Measurements from ENCODE around the gene MACF1.

Gene MACF1

DNA sequence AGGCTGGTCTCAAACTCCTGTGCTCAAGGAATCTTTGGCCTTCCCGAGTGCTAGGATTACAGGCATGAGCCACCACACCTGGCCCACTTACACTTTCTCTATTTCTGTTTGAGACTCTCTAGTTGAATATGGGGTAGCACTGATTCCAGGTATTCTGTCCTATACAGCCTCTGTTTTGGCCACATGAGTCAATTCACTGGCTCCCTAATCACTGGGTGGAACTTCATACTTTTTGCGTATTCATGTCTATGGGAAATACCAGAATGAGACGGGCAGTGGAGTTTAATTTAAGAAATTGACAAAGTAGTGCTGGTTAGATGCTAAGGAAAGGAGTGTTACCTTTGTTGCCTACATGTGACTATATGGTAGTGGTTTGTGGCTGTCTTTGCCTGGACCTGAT is 35.5 kb downstream of the MACF1 start:
- H3K27ac ChIP-seq (ENCODE audit: low read depth, low read length), result no peak overlapping the region
- peaks cover 3% of the 10 kb centered on the region; the same call in 1 of the 2 replicates for H3K9me3 ChIP-seq (ENCODE audit: control insufficient read depth, insufficient read depth, low read length)
- H3K27me3 ChIP-seq (ENCODE audit: control insufficient read depth, insufficient read depth, low read length), result no peaks in the 10 kb centered on the region
- no peak overlapping the region for H3K4me3 ChIP-seq (ENCODE audit: low read depth, low read length)
- peaks cover 7% of the 10 kb centered on the region for H3K36me3 ChIP-seq (ENCODE audit: control insufficient read depth, insufficient read depth, low read length)
- no peak overlapping the region for H3K9ac ChIP-seq (ENCODE audit: low read depth, low read length)
- H3K4me1 ChIP-seq (ENCODE audit: control insufficient read depth, insufficient read depth, low read length), result no peaks in the 10 kb centered on the region

DNA sequence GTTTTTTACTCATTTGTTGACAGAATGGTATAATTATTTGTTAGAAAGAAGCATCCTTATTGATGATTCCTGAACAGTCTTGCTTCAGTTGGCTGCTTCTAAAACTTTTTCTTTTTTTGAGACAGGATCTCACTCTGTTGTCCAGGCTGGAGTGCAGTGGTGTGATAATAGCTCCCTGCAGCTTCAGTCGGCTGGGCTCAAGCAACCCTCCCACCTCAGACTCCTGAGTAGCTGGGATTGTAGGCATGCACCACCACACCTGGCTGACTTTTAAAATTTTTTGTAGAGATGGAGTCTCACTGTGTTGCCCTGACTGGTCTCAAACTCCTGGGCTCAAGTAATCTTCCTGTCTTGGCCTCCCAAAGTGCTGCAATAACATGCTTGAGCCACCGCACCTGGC is 38.8 kb downstream of the MACF1 start:
- no peak overlapping the region for H3K4me3 ChIP-seq (ENCODE audit: low read depth, low read length)
- H3K9me3 ChIP-seq (ENCODE audit: control insufficient read depth, insufficient read depth, low read length), result no peaks in the 10 kb centered on the region
- no peaks in the 10 kb centered on the region for H3K36me3 ChIP-seq (ENCODE audit: control insufficient read depth, insufficient read depth, low read length)
- no peak overlapping the region for H3K9ac ChIP-seq (ENCODE audit: low read depth, low read length)
- H3K4me1 ChIP-seq (ENCODE audit: control insufficient read depth, insufficient read depth, low read length), result 0 out of 2 replicates have a peak, but pooled peaks cover 6% of the 10 kb centered on the region
- H3K27me3 ChIP-seq (ENCODE audit: control insufficient read depth, insufficient read depth, low read length), result no peaks in the 10 kb centered on the region
- no peak overlapping the region for H3K27ac ChIP-seq (ENCODE audit: low read depth, low read length)

DNA sequence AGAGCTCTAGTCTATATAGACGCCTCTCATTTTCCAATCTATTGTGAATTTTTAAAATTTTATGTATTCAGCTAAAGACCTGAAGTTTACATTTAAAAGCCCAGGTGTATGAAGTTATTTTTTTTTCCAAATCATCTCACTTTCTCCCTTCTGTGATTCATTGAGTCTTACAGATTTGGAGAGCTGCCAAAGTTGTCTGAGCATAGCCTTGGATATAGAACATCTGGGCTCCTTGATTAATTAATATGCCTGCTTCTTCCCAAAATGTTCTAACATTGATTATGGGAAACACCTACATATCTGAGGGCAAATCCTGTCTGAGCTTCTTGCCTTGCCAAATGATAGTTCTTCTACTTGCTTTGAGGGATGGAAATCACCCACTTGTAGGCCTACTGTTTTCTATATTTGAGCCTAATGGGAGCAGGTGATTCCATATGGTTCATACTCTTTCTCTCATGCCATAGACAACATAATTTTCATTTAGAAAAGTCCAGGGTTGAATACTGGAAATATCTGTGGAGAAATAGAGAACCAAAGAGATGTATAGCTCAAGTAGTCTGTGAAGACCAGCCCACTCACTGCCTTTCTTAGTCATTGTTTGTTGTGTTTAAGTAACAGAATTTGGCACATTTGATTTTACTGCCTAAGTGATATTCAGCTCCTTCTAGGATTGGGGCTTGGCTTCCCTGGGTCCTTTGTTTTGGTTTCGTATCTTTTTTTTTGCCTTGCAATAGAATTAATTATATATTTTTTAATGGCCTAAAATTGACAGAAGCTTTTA is 46.2 kb downstream of the MACF1 start:
- H3K9me3 ChIP-seq (ENCODE audit: control insufficient read depth, insufficient read depth, low read length), result no peaks in the 10 kb centered on the region
- peaks cover 34% of the 10 kb centered on the region for H3K36me3 ChIP-seq (ENCODE audit: control insufficient read depth, insufficient read depth, low read length)
- no peak overlapping the region for H3K4me3 ChIP-seq (ENCODE audit: low read depth, low read length)
- 0 out of 2 replicates have a peak, but pooled peaks cover 6% of the 10 kb centered on the region for H3K4me1 ChIP-seq (ENCODE audit: control insufficient read depth, insufficient read depth, low read length)
- H3K9ac ChIP-seq (ENCODE audit: low read depth, low read length), result no peak overlapping the region
- no peak overlapping the region for H3K27ac ChIP-seq (ENCODE audit: low read depth, low read length)
- no peaks in the 10 kb centered on the region for H3K27me3 ChIP-seq (ENCODE audit: control insufficient read depth, insufficient read depth, low read length)

DNA sequence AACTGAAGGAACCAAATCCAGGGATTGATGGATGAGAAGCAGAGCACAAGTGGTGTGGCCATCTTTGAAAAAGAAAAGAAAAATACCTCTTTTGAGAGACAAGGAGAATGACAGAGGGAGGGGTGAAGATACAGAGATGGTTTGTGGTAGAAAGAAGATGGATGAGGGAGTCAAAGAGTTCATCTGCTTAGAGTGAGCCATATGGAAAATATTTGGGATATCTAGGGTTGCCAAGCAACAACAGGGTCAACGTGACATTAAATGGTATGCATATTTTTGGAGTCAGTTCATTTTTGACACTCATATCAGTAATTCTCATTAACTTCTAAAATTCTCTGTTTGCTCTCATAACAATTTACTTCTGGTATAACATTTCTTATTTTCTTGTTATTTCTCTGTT is 50.7 kb downstream of the MACF1 start:
- H3K36me3 ChIP-seq (ENCODE audit: control insufficient read depth, insufficient read depth, low read length), result peaks cover 54% of the 10 kb centered on the region
- no peaks in the 10 kb centered on the region for H3K4me1 ChIP-seq (ENCODE audit: control insufficient read depth, insufficient read depth, low read length)
- no peak overlapping the region for H3K9ac ChIP-seq (ENCODE audit: low read depth, low read length)
- H3K27ac ChIP-seq (ENCODE audit: low read depth, low read length), result no peak overlapping the region
- H3K27me3 ChIP-seq (ENCODE audit: control insufficient read depth, insufficient read depth, low read length), result no peaks in the 10 kb centered on the region
- H3K4me3 ChIP-seq (ENCODE audit: low read depth, low read length), result no peak overlapping the region
- no peaks in the 10 kb centered on the region for H3K9me3 ChIP-seq (ENCODE audit: control insufficient read depth, insufficient read depth, low read length)

DNA sequence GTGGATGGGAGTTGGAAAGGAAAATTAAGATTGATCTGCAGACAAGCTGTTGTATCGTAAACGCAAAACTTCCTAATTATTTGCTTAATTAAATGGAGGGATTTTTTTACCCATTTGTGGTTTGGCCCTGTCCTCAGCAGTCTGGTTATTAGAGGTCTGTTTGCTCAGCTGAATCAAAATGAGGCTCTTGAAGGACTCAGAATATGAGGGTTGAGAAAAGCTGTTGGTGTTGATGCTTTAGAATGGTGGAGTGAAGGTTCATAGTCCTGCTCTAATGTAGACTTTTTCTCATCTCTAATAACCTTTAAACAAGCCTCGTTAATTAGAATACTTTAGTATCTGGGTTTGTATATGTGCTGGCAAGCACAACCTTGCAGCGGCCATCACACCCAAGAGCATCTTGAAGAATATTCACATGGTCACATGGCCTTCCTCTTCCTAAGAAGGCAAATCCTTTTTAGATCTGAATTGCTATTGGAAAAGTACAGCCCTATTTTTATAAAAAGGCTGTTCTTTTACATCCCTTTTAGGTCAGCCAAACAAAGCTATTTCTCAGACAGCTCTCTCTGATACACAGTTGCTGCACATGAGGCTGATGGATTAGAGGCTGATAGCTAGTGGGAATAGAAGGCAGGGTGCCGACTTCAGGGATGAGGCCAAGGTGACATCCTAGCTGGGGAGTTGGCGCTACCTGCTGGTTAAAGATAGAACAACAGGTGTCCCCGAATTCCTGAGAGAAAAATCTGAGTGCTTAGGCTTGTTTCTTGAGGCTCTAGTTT is 53.8 kb downstream of the MACF1 start:
- H3K36me3 ChIP-seq (ENCODE audit: control insufficient read depth, insufficient read depth, low read length), result peaks cover 53% of the 10 kb centered on the region
- no peaks in the 10 kb centered on the region for H3K27me3 ChIP-seq (ENCODE audit: control insufficient read depth, insufficient read depth, low read length)
- H3K4me1 ChIP-seq (ENCODE audit: control insufficient read depth, insufficient read depth, low read length), result 0 out of 2 replicates have a peak, but pooled peaks cover 4% of the 10 kb centered on the region
- H3K9me3 ChIP-seq (ENCODE audit: control insufficient read depth, insufficient read depth, low read length), result no peaks in the 10 kb centered on the region
- H3K4me3 ChIP-seq (ENCODE audit: low read depth, low read length), result no peak overlapping the region
- H3K27ac ChIP-seq (ENCODE audit: low read depth, low read length), result peak overlapping the region; percentile 21
- no peak overlapping the region for H3K9ac ChIP-seq (ENCODE audit: low read depth, low read length)

DNA sequence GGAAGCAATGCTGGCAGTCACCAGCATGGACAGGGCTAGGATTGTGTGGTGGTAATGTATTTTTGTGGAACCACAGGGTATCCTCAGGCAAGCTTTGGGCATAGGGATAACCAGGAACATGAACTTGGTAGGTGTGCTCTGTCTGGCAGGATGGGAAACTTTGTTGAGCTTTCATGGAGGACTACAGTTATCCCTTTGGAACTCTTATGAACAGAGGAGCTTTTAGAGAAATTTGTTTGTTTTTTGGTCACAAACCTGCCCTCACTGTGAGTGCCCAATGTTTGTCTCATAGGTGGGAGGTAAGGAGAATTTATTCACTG is 54.4 kb downstream of the MACF1 start:
- no peaks in the 10 kb centered on the region for H3K9me3 ChIP-seq (ENCODE audit: control insufficient read depth, insufficient read depth, low read length)
- H3K27ac ChIP-seq (ENCODE audit: low read depth, low read length), result no peak overlapping the region
- no peak overlapping the region for H3K4me3 ChIP-seq (ENCODE audit: low read depth, low read length)
- H3K9ac ChIP-seq (ENCODE audit: low read depth, low read length), result no peak overlapping the region
- 0 out of 2 replicates have a peak, but pooled peaks cover 4% of the 10 kb centered on the region for H3K4me1 ChIP-seq (ENCODE audit: control insufficient read depth, insufficient read depth, low read length)
- no peaks in the 10 kb centered on the region for H3K27me3 ChIP-seq (ENCODE audit: control insufficient read depth, insufficient read depth, low read length)
- H3K36me3 ChIP-seq (ENCODE audit: control insufficient read depth, insufficient read depth, low read length), result peaks cover 51% of the 10 kb centered on the region

DNA sequence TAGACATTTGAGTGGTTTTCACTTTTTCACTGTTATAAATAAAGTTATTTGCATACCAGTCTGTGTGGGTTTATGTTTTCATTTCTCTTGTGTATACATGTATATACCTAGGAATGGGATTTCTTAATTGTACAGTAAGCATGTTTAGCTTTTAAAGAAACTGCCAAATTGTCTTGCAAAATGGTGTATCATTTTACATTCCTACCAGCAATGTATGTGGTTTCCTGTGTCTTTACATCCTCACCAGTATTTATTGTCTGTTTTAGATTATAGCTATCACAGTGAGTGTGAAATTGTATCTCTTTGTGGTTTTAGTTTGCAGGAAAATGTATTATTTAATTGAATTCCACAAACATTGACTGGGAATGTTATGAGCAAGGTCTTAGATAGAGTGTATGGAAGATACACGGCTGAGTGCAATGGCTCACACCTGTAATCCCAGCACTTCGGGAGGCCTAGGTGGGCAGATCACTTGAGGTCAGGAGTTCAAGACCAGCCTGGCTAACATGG is 57.3 kb downstream of the MACF1 start:
- H3K27ac ChIP-seq (ENCODE audit: low read depth, low read length), result no peak overlapping the region
- peaks cover 23% of the 10 kb centered on the region for H3K36me3 ChIP-seq (ENCODE audit: control insufficient read depth, insufficient read depth, low read length)
- H3K27me3 ChIP-seq (ENCODE audit: control insufficient read depth, insufficient read depth, low read length), result no peaks in the 10 kb centered on the region

DNA sequence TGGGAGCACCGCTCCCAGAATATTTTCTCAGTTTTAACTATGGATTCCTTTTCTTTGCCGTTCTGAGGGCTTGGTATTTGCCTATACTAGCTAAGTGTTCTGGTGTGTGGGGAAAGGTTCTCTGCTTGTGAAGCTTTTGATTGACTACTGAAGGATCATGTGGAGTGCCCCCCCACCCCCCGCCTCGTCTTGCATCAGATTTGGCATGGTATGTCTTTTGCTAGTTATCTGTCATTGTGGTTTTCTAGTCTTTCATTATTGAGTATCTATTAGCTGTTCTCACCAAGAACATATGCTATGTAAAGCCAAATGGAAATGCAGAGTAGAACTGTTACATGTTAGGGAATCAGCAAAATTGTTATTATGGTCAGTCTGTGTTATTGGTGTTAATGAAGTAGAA is 58.3 kb downstream of the MACF1 start:
- Histone ChIP-seq H3K9ac (ENCODE audit: low read depth, low read length) (no peak overlapping the region), H3K27me3 (ENCODE audit: control insufficient read depth, insufficient read depth, low read length) (no peaks in the 10 kb centered on the region), H3K4me1 (ENCODE audit: control insufficient read depth, insufficient read depth, low read length) (peaks cover 31% of the 10 kb centered on the region), H3K27ac (ENCODE audit: low read depth, low read length) (no peak overlapping the region), H3K4me3 (ENCODE audit: low read depth, low read length) (no peak overlapping the region), H3K36me3 (ENCODE audit: control insufficient read depth, insufficient read depth, low read length) (peaks cover 19% of the 10 kb centered on the region), H3K9me3 (ENCODE audit: control insufficient read depth, insufficient read depth, low read length) (no peaks in the 10 kb centered on the region)

More for the DNA sequence above, 57.3 kb downstream of the MACF1 start:
- H3K4me1 ChIP-seq (ENCODE audit: control insufficient read depth, insufficient read depth, low read length), result peaks cover 21% of the 10 kb centered on the region
- H3K9me3 ChIP-seq (ENCODE audit: control insufficient read depth, insufficient read depth, low read length), result no peaks in the 10 kb centered on the region
- H3K9ac ChIP-seq (ENCODE audit: low read depth, low read length), result no peak overlapping the region
- H3K4me3 ChIP-seq (ENCODE audit: low read depth, low read length), result no peak overlapping the region

DNA sequence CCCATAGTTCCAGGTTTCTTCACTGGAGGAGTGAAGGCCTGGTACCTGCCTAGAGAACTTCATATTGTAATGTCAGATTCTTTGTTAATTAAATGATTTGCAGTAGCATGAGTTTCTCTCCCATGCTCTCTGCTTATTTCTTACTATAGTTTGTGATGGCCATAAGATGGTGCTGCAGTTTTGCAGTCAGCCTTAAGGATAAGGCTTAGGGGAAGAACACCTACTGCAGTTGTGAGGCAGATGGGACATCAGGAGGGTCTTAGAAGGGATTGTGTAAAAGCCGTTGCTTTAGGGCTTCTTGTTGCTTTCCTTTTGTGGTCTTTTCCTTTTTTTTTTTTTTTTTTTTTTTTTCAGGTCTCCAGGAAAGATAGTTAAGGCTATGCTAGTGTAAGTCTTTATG is 61.8 kb downstream of the MACF1 start:
- H3K27me3 ChIP-seq (ENCODE audit: control insufficient read depth, insufficient read depth, low read length), result no peaks in the 10 kb centered on the region
- H3K4me1 ChIP-seq (ENCODE audit: control insufficient read depth, insufficient read depth, low read length), result peaks cover 58% of the 10 kb centered on the region
- H3K4me3 ChIP-seq (ENCODE audit: low read depth, low read length), result no peak overlapping the region
- no peak overlapping the region for H3K27ac ChIP-seq (ENCODE audit: low read depth, low read length)
- H3K36me3 ChIP-seq (ENCODE audit: control insufficient read depth, insufficient read depth, low read length), result peaks cover 9% of the 10 kb centered on the region; the same call in 1 of the 2 replicates
- no peaks in the 10 kb centered on the region for H3K9me3 ChIP-seq (ENCODE audit: control insufficient read depth, insufficient read depth, low read length)
- H3K9ac ChIP-seq (ENCODE audit: low read depth, low read length), result no peak overlapping the region

DNA sequence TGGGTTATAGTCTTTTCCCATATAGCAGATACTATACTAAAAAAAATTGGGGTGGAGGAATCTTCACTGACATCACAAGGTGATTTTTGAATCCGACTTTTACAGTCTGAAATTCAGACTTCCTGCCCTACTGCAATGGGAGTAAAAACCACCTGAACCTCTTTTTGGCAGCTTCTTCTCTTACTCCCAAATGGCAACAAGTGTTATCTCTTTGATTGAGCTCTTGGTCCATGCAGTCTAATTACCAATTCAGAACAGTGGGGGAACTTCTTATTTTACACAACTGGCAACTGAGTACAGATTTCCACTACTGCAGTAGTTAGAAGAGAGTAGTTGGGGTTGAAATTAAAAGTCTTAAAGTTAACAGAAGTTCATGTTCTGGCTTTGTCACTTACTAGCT is 62.3 kb downstream of the MACF1 start:
- Histone ChIP-seq H3K9me3 (ENCODE audit: control insufficient read depth, insufficient read depth, low read length) (no peaks in the 10 kb centered on the region), H3K4me3 (ENCODE audit: low read depth, low read length) (no peak overlapping the region), H3K36me3 (ENCODE audit: control insufficient read depth, insufficient read depth, low read length) (peaks cover 7% of the 10 kb centered on the region; the same call in 1 of the 2 replicates), H3K4me1 (ENCODE audit: control insufficient read depth, insufficient read depth, low read length) (peaks cover 59% of the 10 kb centered on the region), H3K27me3 (ENCODE audit: control insufficient read depth, insufficient read depth, low read length) (no peaks in the 10 kb centered on the region), H3K27ac (ENCODE audit: low read depth, low read length) (no peak overlapping the region), H3K9ac (ENCODE audit: low read depth, low read length) (no peak overlapping the region; the same call in 1 of the 2 replicates)

DNA sequence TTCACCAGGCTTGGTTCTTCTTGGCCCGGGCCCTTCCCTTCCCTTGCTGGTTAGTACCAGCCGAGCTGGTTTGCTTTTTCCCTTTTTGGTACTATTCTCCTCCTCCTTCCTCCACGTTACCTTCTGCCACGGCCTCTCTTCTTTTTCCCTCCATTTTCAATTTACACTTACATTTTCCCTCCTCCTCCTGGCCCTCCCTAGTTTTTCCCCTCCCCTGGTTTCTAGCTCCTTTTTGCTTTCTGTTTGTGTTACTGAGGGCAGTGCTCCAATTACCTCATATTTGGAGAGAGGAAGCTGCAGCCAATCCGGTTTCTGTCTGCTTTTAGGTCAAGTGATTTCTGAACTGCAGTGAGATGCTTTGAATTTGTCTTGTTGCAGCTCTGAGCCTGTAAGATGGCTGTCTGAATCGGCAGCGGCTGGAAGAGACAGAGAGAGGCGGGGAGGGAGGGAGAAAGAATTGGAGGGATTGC is 63.7 kb downstream of the MACF1 start:
- Histone ChIP-seq H3K9ac (ENCODE audit: low read depth, low read length) (peak overlapping the region; percentile 37), H3K9me3 (ENCODE audit: control insufficient read depth, insufficient read depth, low read length) (no peaks in the 10 kb centered on the region), H3K27me3 (ENCODE audit: control insufficient read depth, insufficient read depth, low read length) (no peaks in the 10 kb centered on the region), H3K4me1 (ENCODE audit: control insufficient read depth, insufficient read depth, low read length) (peaks cover 59% of the 10 kb centered on the region), H3K36me3 (ENCODE audit: control insufficient read depth, insufficient read depth, low read length) (peaks cover 7% of the 10 kb centered on the region; the same call in 1 of the 2 replicates), H3K4me3 (ENCODE audit: low read depth, low read length) (peak overlapping the region; percentile 37), H3K27ac (ENCODE audit: low read depth, low read length) (peak overlapping the region; percentile 96)
